C4-2B (cell line): ENCODE measurements around the gene C19orf33.

Experiments used
- ZFX ChIP-seq: fragments of 450-650 bp; IDR thresholded peaks from 2 replicates; pipeline ENCODE4 v1.6.1; 2017
- TF ChIP-seq, protein P1 (sequence below): fragments of 450-650 bp; conservative IDR thresholded peaks from 2 replicates; pipeline ENCODE4 v1.5.1; 2017; ENCODE audit warnings: mild to moderate bottlenecking

DNA sequence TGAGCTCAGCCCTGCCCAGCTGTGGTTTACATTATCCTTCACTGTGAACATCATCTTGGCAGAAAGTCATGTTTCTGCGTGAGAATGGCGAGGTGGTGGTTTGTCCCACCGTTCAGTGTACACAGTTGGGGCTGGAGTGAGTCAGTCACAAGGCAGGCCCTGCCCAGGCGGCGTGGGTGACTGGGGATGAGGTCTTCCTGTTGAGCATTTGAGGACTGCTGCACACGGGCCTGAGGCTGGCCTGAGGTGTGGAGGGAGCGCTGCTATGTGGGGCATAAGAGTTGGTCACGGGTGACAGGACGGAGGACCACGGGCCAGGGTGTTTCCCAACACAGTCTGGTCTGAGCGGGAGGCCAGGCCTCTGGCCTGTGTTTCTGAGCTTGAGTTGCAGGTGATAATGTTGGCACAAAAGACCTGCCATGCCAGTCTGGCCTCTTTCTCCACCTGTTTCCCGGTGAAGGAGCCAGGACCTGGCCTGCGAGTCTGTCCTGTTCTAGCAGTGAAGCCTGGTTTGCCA is 13.4 kb upstream of the C19orf33 start:
- TF ChIP-seq ZFX = peak; percentile 92; the same call in 1 of the 2 replicates
- TF ChIP-seq, protein P1, sequence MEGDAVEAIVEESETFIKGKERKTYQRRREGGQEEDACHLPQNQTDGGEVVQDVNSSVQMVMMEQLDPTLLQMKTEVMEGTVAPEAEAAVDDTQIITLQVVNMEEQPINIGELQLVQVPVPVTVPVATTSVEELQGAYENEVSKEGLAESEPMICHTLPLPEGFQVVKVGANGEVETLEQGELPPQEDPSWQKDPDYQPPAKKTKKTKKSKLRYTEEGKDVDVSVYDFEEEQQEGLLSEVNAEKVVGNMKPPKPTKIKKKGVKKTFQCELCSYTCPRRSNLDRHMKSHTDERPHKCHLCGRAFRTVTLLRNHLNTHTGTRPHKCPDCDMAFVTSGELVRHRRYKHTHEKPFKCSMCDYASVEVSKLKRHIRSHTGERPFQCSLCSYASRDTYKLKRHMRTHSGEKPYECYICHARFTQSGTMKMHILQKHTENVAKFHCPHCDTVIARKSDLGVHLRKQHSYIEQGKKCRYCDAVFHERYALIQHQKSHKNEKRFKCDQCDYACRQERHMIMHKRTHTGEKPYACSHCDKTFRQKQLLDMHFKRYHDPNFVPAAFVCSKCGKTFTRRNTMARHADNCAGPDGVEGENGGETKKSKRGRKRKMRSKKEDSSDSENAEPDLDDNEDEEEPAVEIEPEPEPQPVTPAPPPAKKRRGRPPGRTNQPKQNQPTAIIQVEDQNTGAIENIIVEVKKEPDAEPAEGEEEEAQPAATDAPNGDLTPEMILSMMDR = no peak
